IPS-18a (cell line): ENCODE data around the gene ARHGAP26.

ENCODE experiments used
- H3K27ac ChIP-seq: one replicate; pipeline ENCODE4 v1.5.1; 2013; ENCODE audit warnings: low read length
- H3K27me3 ChIP-seq: one replicate; pipeline ENCODE4 v1.6.1; 2013; ENCODE audit warnings: mild to moderate bottlenecking, low read length; ENCODE audit not compliant: control insufficient read depth, insufficient read depth
- H3K36me3 ChIP-seq: one replicate; pipeline ENCODE4 v1.6.1; 2013; ENCODE audit warnings: low read depth, low read length; ENCODE audit not compliant: control insufficient read depth
- H3K4me1 ChIP-seq: one replicate; pipeline ENCODE4 v1.6.1; 2013; ENCODE audit warnings: low read depth, low read length; ENCODE audit not compliant: control insufficient read depth
- H3K4me3 ChIP-seq: one replicate; pipeline ENCODE4 v1.5.1; 2013; ENCODE audit warnings: low read length
- H3K9ac ChIP-seq: one replicate; pipeline ENCODE4 v1.6.1; 2013; ENCODE audit warnings: mild to moderate bottlenecking, low read length, moderate library complexity
- H3K9me3 ChIP-seq: one replicate; pipeline ENCODE4 v1.6.1; 2013; ENCODE audit warnings: low read depth, low read length; ENCODE audit not compliant: control insufficient read depth

Gene ARHGAP26

DNA sequence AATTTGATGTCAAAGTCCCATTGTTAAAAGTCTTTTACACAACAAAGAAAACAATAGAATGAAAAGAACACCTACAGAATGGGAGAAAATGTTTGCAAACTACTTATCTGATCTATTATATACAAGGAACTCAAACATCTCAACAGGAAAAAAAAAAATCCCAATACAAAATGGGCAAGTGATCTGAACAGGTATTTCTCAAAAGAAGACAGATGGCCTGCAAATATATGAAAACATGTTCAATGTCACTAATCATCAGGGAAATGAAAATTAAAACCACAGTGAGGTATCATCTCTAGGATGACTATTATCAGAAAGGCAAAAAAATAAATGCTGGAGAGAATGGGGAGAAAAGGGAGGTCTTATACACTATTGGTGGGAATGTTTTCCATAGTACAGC lies 301.8 kb downstream of the ARHGAP26 start:
- Histone ChIP-seq H3K27me3 (no peaks in the 10 kb centered on the region), H3K36me3 (no peaks in the 10 kb centered on the region), H3K27ac (no peak overlapping the region)

DNA sequence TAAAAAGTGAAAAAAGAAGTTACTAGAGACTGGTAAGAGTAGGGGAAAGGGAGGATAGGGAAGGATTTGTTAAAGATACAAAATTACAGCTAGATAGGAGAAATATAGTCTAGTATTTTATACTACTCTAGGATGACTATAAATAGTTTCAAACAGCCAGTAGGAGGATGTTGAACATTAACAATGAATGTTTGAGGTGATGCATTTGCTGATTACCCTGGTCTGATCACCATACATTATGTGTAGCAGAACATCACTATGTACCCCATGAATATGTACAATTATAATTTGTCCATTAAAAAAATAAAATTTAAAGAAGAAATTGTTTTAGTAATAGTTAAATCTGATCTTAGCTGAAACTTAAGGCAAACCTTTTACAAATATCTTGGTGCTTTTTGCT lies 302.6 kb downstream of the ARHGAP26 start:
- Histone ChIP-seq H3K9me3 (peaks cover 5% of the 10 kb centered on the region), H3K36me3 (no peaks in the 10 kb centered on the region), H3K27ac (no peak overlapping the region), H3K4me1 (peaks cover 7% of the 10 kb centered on the region), H3K4me3 (no peak overlapping the region), H3K9ac (no peak overlapping the region), H3K27me3 (no peaks in the 10 kb centered on the region)

More for the DNA sequence above, 301.8 kb downstream of the ARHGAP26 start:
- Histone ChIP-seq H3K4me3 (no peak overlapping the region), H3K4me1 (peaks cover 9% of the 10 kb centered on the region), H3K9me3 (peaks cover 5% of the 10 kb centered on the region), H3K9ac (no peak overlapping the region)

DNA sequence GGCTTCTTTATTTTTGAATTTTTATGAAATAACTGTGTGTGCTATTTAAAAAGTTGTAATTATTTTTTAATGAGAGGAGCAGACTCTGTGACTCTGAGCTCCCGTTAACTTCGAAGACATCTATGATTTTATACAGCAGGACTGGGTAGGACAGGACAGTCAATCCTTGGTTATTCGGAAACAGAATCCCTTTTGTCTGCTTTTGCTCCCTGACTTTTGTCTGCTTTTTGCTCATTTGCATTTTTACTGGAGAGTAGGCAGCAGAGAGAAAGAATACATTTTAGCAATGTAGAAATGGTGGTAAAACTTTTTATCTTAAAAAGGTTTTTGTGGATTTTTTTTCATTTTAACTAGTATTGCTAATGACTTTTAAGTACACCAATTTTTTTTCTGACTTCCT lies 303.6 kb downstream of the ARHGAP26 start:
- Histone ChIP-seq H3K27me3 (no peaks in the 10 kb centered on the region), H3K9me3 (peaks cover 5% of the 10 kb centered on the region), H3K27ac (no peak overlapping the region), H3K36me3 (no peaks in the 10 kb centered on the region), H3K4me1 (peaks cover 11% of the 10 kb centered on the region), H3K9ac (no peak overlapping the region), H3K4me3 (no peak overlapping the region)

- peaks cover 5% of the 10 kb centered on the region for H3K9me3 ChIP-seq
- no peaks in the 10 kb centered on the region for H3K36me3 ChIP-seq
These were observed 304.3 kb downstream of the ARHGAP26 start for GRCh38 chr5:143074414-143074996.

GRCh38 chr5:143076377-143076776 lies 306.2 kb downstream of the ARHGAP26 start:
- Histone ChIP-seq H3K4me1 (peaks cover 11% of the 10 kb centered on the region), H3K9me3 (no peaks in the 10 kb centered on the region), H3K27me3 (no peaks in the 10 kb centered on the region), H3K9ac (no peak overlapping the region), H3K4me3 (no peak overlapping the region), H3K27ac (no peak overlapping the region), H3K36me3 (no peaks in the 10 kb centered on the region)

More at GRCh38 chr5:143074414-143074996, 304.3 kb downstream of the ARHGAP26 start:
- Histone ChIP-seq H3K27me3 (no peaks in the 10 kb centered on the region), H3K4me3 (no peak overlapping the region), H3K4me1 (peaks cover 11% of the 10 kb centered on the region), H3K27ac (no peak overlapping the region), H3K9ac (no peak overlapping the region)

- Histone ChIP-seq H3K4me1 (peaks cover 11% of the 10 kb centered on the region), H3K27me3 (no peaks in the 10 kb centered on the region), H3K4me3 (no peak overlapping the region), H3K36me3 (no peaks in the 10 kb centered on the region), H3K9ac (no peak overlapping the region), H3K9me3 (no peaks in the 10 kb centered on the region), H3K27ac (no peak overlapping the region)
These were observed 307.4 kb downstream of the ARHGAP26 start for GRCh38 chr5:143077453-143078103.

DNA sequence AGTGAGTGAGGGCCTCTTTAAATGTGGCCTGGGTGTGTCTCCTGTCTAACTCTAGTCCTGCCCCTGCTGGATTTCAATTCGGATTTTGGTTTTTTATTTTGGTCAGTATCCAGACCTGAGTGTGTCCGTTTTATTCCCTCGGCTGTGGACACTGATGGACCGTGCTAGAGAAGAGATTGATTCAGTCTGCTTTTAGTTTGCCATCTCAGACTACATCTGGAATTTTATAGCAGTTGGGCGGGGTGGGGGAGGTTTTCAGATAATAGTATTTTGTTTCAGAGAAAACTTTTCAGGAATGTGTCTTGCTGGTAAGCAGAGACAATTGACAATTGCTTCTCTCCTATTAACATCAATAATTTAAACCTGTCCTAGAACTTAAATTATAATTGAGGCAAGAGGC lies 308.1 kb downstream of the ARHGAP26 start:
- no peaks in the 10 kb centered on the region for H3K36me3 ChIP-seq
- H3K27ac ChIP-seq, result no peak overlapping the region
- no peak overlapping the region for H3K9ac ChIP-seq
- no peaks in the 10 kb centered on the region for H3K9me3 ChIP-seq
- no peaks in the 10 kb centered on the region for H3K27me3 ChIP-seq
- H3K4me3 ChIP-seq, result no peak overlapping the region
- H3K4me1 ChIP-seq, result peaks cover 11% of the 10 kb centered on the region

GRCh38 chr5:143078971-143079370 lies 308.8 kb downstream of the ARHGAP26 start:
- H3K4me3 ChIP-seq, result no peak overlapping the region
- no peaks in the 10 kb centered on the region for H3K9me3 ChIP-seq
- no peak overlapping the region for H3K27ac ChIP-seq
- no peaks in the 10 kb centered on the region for H3K27me3 ChIP-seq
- H3K4me1 ChIP-seq, result peaks cover 7% of the 10 kb centered on the region
- no peak overlapping the region for H3K9ac ChIP-seq
- H3K36me3 ChIP-seq, result no peaks in the 10 kb centered on the region

DNA sequence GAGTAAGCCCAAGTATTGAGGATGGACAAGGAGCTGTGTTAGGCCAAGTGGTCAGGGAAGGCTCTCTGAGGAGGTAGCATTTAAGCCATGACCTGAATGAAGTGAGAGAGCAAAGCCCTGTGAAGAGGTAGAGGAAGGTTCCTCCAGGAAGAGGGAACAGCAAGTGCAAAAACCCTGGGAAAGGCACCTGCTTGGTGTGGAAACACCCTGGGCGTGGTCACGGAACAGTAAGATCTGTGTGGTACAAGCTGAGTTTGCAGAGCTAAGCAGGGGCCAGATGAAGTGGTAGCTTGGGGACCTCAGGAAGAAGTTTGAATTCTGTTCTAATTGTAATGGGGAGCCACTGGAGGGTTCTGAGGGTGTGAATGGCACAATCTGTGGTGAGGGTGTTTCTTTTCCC lies 310.2 kb downstream of the ARHGAP26 start:
- H3K4me3 ChIP-seq, result no peak overlapping the region

GRCh38 chr5:143080982-143081381 lies 310.8 kb downstream of the ARHGAP26 start:
- Histone ChIP-seq H3K4me3 (no peak overlapping the region), H3K27ac (no peak overlapping the region), H3K9ac (no peak overlapping the region), H3K4me1 (peaks cover 7% of the 10 kb centered on the region), H3K27me3 (no peaks in the 10 kb centered on the region), H3K36me3 (no peaks in the 10 kb centered on the region), H3K9me3 (no peaks in the 10 kb centered on the region)

More for the DNA sequence above, 310.2 kb downstream of the ARHGAP26 start:
- no peaks in the 10 kb centered on the region for H3K36me3 ChIP-seq
- peaks cover 7% of the 10 kb centered on the region for H3K4me1 ChIP-seq
- H3K27ac ChIP-seq, result no peak overlapping the region
- H3K27me3 ChIP-seq, result no peaks in the 10 kb centered on the region
- H3K9ac ChIP-seq, result no peak overlapping the region
- no peaks in the 10 kb centered on the region for H3K9me3 ChIP-seq

DNA sequence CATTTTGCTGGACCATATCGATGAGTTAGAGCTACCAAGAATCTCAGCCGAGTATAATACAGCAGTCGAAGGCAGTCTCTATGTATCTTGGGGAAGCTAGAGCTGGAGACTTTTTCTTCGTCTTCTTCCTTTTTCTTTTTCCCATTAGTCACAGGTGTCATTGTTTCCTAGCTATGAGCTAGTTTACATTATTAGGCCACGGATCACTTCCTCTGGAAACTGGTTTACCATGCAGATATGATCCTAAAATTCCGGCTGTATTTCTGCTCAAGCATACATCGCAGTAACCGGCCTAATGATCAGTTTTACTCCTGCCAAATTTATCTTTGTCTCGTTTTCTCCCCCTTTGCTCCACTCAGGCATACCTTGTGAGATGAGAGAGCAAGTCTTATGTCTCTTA lies 312.8 kb downstream of the ARHGAP26 start:
- Histone ChIP-seq H3K4me1 (peaks cover 1% of the 10 kb centered on the region), H3K4me3 (no peak overlapping the region), H3K27me3 (no peaks in the 10 kb centered on the region), H3K36me3 (no peaks in the 10 kb centered on the region), H3K9ac (no peak overlapping the region), H3K27ac (no peak overlapping the region), H3K9me3 (no peaks in the 10 kb centered on the region)

DNA sequence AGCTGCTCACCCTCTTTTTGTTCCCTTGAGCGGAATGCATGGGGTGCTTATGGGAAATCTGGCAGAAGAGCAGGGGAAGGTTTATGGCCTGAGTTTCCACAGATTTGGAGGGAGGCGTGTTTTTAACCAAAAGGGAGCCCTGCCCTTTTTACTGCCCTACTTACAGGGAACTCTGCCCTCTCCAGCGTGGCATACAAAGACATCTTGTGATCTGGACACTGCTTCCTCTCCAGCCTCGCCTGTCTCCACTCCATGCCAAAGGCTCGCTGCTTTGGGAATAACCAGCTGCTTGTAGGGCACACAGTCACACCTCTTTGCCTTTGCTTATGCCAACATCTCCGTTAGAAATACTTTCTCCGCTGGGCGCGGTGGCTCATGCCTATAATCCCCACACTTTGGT lies 314.2 kb downstream of the ARHGAP26 start:
- Histone ChIP-seq H3K36me3 (no peaks in the 10 kb centered on the region), H3K4me1 (no peaks in the 10 kb centered on the region), H3K27me3 (no peaks in the 10 kb centered on the region), H3K9me3 (no peaks in the 10 kb centered on the region), H3K27ac (no peak overlapping the region), H3K9ac (no peak overlapping the region), H3K4me3 (no peak overlapping the region)
